SU-DHL-6 (cell line): Measurements from ENCODE around the gene RPGRIP1L.

ENCODE experiments used
- CTCF ChIP-seq: fragments of 200-600 bp; sonication (generic); IDR thresholded peaks from one replicate; pipeline ENCODE4 v1.5.1; 2017; ENCODE audit warnings: antibody characterized with exemption, mild to moderate bottlenecking, low read length, moderate library complexity; ENCODE audit not compliant: insufficient read depth, poor library complexity, severe bottlenecking
- EZH2phosphoT487 ChIP-seq: fragments of 200-600 bp; sonication (generic), shearing (Covaris generic); conservative IDR thresholded peaks from 2 replicates; pipeline ENCODE4 v1.6.1; 2018; ENCODE audit warnings: mild to moderate bottlenecking, antibody characterized with exemption, low read length, moderate library complexity, mixed read lengths

GRCh38 chr16:53662072-53662471 lies 41.6 kb downstream of the RPGRIP1L start:
- TF ChIP-seq CTCF (no peak), EZH2phosphoT487 (no peak)
